KG1 (cell line): ENCODE results near the gene APRT.
"Not testable (repeated sequence)": the region's sequence is repeated elsewhere in the genome, so short reads cannot be mapped to it uniquely, and the experiment has no call there.

Source experiments
- DNase-seq: peaks from one replicate; lab custom pipeline; 2025; lab: John Stamatoyannopoulos, UW

APRT gene

DNA sequence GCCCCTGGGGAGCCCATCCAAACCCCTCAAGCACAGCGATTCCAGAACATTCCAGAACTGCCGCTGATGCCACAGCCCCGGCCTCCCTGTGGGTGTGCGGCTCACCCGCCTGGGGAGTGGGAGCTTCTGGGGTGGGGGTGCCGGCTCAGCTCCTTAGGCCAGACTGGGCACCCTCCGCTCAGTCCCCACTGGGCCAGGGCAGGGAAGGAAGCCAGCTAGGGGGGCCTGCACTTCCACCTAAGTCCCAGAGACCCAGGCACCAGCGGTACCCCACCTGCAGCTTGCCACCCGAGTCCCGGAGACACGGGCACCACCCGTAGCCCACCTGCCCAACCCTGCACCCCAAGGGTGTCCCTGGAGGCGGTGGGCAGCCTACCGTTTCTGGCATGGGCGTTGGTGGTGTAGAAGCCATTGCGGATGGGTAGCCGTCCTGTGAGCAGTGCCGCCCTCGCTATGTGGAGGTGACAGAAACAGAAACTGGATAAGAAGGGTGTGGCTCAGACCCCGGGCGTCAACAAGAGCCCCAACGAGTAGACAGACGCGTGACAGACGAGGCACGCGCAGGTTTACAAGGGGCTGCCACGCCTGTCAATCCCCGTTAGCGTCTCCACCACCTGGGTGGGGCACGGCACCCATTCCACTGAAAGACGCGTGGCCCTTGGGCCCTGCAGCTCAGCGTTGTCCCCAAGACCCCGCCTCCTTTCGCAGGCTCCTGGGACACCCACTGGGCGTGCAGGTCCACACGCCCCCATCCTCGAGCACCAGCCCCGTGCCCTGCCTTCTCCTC lies 30.0 kb upstream of the APRT start:
- no peak for DNase-seq

DNA sequence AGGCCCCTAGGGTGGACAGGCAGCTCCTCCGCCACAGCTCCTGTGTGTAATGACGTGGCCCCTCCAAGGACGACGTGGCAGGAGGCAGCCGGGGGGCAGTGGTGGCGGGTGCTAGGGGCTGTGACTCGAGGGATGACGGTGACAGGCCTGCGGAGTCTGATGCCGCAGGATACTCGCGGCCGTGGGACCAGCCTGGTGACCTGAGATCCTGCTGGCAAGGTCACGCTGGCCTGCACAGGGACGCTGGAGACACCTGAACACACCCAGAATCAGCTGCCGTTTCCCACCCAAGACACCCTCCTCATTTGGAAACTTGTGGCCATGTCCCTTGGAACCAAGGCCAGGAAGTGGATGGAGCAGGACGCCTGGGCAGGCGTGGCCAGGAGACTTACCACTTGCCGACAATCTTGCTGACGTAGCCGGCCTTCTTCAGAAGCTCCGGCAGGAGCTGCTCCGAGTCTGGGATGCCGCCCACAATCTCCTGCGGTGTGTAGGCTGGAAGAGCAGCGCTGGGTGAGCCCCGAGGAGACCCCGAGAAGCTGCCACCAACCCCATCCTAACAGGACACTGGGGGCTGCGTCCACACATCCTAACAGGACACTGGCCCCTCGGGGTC lies 29.0 kb upstream of the APRT start:
- no peak for DNase-seq

DNA sequence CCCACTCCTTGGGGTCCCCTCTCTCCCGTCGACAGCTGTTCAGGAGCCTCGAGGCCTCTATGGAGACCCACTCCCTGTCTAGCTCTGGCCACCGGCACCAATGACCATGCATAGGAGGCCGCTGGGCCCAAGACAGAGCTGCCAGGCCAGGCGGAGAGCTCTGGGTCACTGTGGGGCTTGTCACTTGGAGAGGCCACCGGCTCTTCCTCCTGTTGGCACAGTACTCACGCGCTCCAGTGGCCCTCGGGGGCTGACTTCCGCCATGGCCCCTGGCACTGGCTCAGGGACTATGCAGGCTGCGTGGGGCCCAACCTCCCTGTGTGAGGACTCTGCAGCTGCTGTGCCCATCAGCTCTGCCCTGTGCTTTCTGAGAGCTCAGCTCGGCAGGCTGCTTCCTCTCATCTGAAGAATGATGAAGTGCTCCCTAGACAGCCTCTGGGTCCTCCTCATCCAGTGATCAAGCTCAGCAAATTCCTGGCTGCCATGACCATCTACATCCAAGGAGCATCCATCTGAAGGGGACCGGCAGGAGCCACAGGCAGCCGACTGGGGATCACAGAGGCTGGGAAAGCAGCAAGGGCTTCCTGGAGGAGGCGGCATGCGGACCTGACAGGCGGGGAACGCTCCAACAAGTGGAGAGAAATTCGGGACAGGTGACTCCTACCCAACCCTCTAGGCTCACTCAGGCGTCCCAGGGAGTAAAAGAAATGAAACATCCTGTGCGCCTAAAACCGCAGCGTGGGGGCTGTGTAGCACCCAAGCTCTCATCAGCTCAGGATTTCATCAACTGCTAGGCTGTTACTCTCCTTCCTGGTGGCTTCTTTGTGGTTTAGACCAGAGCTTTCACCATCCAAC lies 28.2 kb upstream of the APRT start:
- no peak for DNase-seq

DNA sequence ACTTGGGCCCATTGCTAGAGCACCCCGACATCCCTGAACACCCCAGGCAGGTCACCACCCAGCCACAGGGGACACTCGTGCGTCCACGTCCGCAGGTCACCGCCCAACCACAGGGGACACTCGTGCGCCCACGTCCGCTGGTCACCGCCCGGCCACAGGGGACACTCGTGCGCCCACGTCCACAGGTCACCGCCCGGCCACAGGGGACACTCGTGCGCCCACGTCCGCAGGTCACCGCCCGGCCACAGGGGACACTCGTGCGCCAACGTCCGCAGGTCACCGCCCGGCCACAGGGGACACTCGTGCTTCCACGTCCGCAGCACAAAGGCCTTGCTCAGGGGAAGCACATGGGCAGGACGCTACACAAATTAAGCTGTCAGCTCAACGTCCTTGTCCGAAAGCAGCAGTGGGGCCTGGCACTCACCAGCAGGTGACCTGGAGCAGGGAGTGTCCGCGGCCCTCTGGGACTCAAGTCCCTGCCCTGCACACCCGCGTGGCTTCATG lies 27.4 kb upstream of the APRT start:
- no peak for DNase-seq

DNA sequence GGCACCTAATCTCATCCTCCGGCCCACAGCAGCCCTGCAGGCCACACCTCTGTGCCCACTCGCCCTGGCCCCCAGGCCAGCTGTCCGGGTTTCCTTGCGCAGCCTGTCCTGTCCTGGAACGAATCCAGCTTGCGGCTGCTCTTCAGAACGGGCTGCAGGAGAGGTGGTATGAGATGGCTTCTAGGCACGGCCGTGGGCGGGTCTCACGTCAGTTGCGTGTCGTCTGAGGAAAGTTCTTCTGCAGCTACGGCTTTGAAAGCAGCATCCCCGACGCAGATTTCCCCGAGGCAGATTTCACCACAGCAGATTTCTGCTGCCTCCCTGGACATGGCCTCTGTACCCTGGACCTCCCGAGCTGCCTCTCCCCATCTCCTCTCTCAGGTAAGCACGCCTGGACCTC lies 26.8 kb upstream of the APRT start:
- no peak for DNase-seq

DNA sequence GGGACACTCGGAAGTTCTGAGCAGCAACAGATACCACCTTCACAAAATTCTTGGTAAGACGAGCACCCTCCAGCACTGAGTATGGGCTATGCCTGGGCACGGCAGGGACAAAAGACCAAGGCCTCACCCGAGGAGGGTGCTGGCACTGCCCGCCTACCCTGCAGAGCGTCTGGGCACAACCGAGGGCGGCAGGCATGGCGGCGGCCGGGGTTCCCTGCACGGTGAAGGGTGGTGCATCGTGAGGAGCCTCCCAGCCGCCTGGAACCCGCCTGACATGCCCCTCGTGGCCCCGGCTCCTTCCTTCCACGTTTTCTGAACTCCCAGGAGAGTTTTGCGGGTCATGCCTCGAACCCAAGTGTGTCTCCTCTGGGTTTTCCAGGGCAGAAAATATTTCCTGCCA lies 26.1 kb upstream of the APRT start:
- DNase-seq: no peak

DNA sequence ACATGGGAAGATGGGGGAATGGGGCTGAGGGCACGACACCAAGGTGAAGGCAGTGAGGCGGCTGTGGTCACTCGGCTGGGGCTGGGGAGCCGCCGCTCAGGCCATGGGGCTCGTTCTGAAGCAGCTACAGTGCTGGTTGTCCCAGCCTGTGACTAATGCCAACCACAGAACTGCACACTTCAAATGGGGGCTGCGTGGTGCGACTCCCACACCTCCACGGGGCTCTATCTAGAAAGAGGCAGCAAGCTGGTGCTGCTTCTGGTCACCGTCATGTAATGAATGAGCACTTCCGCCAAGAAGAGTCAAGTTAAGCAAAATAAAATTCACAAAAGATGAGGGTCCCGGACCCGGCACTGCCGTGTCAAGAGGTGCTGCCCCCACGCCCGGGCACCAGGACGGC lies 25.1 kb upstream of the APRT start:
- no peak for DNase-seq

DNA sequence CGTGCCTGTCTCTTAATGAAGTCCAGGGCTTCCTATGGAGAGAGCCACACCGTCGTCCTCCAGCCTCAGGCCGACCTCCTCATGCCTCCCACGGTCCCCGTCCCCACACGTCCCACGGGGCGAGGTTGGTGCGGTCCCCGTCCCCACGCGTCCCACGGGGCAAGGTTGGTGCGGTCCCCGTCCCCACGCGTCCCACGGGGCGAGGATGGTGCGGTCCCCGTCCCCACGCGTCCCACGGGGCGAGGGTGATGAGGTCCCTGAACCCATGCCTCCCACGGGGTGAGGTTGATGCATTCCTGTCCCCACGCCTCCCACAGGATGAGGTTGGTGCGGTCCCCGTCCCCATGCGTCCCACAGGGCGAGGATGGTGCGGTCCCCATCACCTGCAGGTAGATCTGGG lies 24.1 kb upstream of the APRT start:
- DNase-seq: no peak

DNA sequence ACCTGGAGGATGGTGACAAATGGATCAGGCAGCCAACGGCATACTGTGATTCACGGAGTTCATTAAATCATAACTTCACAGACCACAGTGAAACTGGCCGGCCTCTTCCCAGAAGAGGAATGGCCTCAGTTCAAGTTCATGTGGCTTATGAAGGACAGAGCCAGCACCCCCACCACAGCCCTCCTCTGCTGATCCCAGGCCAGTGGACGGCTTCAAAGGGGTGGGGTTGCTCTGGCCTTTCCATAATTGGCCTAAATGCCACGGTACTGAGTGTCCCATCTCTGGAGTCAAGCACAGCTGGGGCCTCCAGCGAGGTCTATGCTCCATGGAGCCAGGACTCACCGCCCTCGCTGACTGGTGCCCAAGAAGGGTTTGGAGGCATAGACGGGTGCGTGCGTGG lies 23.7 kb upstream of the APRT start:
- no peak for DNase-seq

DNA sequence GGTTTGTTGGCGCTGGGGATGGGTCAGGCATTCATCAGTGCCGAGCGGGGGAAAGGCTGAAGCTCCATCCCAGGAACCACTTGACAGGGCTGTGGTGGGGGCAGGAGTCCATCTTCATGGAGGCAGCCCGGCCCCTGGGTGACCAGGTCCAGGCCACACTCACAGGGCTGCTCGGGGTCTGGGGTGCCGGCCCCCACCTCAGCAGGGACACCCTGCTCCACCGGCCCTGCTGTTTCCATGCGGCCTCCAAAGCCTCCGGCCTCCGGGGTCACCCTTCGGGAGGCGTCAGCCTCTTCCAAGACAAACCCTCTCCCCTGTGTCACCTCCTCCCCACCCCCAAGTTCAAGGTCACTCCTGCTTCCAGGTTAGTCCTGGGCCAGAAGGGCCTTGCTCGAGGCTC lies 22.9 kb upstream of the APRT start:
- DNase-seq: no peak

DNA sequence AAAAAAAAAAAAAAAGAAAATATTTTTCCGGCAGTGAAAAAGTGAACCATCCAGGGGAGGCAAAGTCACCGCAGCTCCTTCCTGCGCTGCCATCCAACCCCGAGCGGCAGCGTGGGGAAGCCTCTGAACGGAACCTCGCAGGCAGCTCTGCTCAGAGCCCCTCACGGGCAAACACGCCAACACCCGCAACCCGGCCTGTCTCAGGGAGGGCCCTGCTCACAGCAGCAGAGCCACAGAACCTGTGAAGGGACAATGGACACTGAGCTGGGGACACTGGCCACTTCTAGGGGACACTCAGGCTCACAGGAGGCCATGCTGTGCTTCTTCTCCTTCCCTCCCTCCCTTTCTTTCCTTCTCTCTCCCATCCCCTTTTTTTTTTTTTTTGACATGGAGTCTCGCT lies 21.4 kb upstream of the APRT start:
- DNase-seq: no peak

DNA sequence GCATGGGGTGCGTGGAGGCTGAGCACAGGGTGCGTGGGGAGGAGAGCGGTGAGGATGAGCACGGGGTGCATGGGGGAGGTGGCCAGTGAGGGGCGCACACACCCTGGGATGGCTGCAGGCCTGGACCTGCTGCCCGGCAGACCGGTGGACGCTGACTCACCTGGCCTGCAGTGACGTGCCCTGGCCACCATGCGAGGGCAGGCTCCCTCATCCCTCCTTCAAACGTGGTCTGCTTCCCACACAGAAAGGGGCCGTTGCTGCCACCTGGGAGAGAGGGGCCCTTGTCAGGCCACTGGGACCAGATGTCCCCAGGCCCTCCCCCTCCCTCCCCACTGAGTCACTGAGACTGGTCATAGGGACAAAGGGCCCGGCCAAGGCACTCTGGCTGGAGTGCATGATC lies 20.1 kb upstream of the APRT start:
- DNase-seq: no peak

DNA sequence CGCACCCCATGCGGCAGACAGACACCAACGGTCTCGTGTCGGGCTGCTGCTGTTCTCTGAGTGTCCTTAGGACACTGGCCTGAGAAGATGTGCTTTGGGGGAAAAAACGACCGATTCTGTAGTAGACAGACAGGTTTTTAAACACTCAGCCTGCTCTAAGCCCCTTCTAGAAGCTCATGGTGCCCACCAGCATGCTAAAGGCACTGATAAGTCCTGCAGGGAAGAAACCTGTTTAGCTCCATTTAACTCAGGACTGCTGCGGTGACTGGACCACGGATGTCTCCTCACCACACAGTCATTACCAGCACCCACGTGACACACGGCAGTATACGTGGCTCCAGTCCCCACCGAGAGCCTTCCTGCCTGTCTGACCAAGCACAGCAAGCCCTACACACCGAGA lies 19.1 kb upstream of the APRT start:
- no peak for DNase-seq

DNA sequence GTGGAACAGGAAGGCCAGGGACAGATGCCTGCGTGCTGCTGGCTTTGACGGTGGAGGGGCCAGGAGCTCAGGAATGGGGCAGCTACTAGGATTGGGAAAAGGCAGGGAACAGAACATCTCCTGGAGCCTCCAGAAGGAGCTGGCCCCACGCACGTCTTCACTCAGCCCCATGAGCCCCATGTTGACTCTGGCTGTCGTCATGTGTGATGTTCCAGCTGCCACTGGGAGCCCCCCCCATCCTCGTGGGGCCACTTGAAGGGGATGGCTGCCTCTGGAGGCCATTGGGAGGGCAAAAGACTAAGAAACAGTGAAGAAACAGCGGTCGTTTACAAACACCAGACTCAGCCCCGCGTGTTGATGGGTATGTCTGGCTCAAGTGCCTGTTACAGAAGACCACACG lies 18.5 kb upstream of the APRT start:
- no peak for DNase-seq

DNA sequence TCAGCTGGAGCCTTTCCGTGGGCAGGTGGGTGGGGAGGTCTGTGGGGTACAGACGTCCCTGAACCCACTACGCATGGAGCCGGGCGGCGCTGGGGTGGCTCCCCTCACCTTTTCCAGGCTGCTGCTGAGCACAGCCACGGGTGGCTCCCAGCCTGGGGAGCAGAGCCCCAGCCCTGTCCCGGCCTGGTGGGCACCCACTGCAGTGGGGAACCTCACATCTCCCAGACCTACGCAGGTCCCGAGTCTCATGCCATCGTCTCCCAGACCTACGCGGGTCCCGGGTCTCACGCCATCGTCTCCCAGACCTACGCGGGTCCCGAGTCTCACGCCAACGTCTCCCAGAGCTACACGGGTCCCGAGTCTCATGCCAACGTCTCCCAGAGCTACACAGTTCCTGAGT lies 17.0 kb upstream of the APRT start:
- DNase-seq: no peak

DNA sequence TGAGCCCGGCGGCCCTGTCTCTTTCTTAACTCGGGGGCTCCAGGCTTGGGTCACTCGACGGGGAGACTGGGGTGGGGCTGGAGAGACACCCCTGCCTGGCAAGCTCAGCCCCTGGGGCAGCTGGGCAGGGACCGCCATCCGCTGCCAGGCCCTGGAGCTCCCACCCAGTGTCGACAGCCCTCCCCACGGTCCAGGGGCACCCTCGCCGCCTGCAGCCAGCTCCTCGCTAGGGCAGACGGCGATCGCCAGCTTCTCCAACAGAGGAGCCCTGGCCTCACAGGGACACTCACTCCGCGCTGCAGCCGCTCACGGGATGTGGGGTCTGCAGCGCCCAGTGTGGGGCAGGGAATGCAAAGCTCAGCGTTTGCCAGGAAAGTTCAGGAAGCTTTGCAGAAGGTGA lies 16.0 kb upstream of the APRT start:
- DNase-seq: no peak

DNA sequence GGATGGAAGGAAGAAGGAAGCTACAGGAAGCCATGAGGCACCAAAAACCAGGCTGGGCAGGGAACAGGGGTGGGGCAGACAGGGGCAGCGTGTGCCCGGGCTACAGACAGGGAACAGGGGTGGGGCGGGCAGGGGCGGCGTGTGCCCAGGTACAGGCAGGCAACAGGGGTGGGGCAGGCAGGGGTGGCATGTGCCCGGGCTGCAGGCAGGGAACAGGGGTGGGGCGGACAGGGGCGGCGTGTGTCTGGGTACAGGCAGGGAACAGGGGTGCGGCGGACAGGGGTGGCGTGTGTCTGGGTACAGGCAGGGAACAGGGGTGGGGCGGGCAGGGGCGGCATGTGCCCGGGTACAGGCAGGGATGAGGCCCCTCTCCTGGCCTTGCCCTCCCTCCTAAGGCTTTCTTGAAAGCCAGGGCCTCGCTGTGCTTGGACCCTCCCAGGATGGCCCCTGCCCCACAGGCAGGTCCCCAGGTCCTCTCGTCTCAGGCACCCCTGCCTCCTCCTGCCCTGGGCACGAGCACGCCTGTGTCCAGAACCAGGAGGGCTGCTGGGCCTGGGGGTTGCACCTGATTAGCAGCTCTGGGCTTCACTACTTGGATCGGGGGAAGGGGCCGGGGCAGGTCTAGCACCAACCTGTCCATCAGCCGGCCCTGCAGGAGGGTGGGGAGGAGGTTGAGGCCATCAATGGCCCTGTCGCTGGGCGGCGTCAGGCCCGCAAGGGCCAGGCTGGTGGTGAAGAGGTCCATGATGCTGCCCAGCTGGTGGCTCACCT lies 14.5 kb upstream of the APRT start:
- DNase-seq: no peak

DNA sequence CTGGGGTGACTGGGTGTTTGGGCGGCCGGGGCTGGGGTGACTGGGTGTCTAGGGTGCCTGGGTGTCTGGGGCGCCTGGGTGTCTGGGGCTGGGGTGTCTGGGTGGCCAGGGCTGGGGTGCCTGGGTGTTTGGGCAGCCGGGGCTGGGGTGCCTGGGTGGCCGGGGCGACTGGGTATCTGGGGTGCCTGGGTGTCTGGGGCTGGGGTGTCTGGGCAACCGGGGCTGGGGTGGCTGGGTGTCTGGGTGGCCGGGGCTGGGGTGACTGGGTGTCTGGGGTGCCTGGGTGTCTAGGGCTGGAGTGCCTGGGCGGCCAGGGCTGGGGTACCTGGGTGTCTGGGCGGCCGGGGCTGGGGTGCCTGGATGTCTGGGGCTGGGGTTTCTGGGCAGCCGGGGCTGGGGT lies 13.4 kb upstream of the APRT start:
- DNase-seq: no peak

DNA sequence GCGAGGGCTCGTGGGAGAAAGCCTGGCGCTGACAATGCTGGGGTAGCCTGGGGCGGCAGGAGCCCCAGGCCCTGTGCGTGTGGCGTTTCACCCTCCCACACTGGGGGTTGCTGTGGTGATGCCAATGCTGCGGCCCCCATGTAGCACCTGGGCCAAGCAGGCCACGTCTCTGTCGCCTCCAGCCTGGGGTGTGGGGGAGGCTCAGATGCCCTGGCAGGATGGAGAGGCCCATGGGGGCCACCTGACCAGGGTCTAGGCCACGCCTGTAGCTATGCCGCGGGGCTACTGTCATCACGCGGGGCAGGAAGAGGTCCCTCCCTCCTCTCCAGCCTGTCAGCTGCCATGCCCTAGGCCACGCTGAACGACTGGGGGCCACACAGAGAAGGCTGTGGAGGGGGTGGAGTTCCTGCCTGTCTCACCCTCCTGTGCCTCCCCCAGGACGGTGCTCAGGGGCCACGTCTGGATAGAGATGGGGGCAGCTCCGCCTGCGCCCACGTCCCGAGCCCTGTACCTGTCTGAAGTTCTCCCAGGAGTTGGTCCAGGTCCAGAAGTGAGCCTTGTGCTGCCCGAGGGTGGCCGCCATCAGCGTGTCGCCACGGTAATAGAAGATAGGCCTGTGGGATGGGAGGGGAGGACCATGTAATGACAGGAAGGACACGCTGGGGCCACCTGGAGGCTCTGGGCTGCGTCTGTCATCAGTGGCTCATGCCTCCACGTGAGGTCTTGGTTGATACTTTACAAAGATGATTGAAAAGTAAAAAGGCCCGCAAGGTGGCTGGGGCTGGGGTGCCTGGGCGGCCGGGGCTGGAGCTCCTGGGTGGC lies 12.7 kb upstream of the APRT start:
- no peak for DNase-seq

DNA sequence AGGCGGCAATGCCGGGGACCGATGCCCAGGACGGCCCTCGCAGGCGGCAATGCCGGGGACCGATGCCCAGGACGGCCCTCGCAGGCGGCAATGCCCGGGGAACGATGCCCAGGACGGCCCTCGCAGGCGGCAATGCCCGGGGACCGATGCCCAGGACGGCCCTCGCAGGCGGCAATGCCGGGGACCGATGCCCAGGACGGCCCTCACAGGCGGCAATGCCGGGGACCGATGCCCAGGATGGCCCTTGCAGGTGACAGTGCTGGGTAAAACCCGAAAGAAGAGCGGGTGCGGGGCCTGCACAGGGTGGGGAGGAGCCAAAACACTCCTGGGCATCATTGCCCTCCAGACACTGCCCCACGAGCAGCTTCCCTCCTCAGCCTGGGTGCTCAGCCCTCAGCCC lies 11.9 kb upstream of the APRT start:
- DNase-seq: not testable (repeated sequence)
